ENCODE results near the gene TMEM106A.
"Not testable (repeated sequence)": the region's sequence is repeated elsewhere in the genome, so short reads cannot be mapped to it uniquely, and the experiment has no call there.

TMEM106A gene, protein sequence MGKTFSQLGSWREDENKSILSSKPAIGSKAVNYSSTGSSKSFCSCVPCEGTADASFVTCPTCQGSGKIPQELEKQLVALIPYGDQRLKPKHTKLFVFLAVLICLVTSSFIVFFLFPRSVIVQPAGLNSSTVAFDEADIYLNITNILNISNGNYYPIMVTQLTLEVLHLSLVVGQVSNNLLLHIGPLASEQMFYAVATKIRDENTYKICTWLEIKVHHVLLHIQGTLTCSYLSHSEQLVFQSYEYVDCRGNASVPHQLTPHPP

GRCh38 chr17:43211480-43212402 lies at the start of gene TMEM106A:
TMEM106A (plus strand) TSS chr17:43211875; CDS start chr17:43213042, 1,167 bp downstream.
- Histone ChIP-seq H3K9ac (peak within 1 kb of the TSS; percentile 78 to 98 (median 90)), H3K4me3 (peak within 1 kb of the TSS; percentile 64 to 91 (median 84)), H3K9me3 (replicated peaks in 1 of 11) (no peaks in the 10 kb centered on the region), H3K27ac (peak within 1 kb of the TSS; percentile 72 to 98 (median 89)), H3K36me3 (peaks cover 14 to 75% (median 36%) of the 10 kb centered on the region in 11 experiments; a peak in 21 of 22 replicates), H3K4me1 (peaks cover 29 to 53% (median 37%) of the 10 kb centered on the region in 10 experiments), H3K4me2 (peak within 1 kb of the TSS; percentile 86 to 100 (median 98)), H3K27me3 (no peaks in the 10 kb centered on the region), H4K20me1 (peaks cover 0 to 40% (median 11%) of the 10 kb centered on the region in 11 experiments; a peak in 9 of 22 replicates)
- TF ChIP-seq Cebpa-rat (IDR thresholded peaks at IDR 0.05), result no peak

- H3K27ac ChIP-seq; H3K4me3 ChIP-seq; H3K27me3 ChIP-seq; H3K9me3 ChIP-seq (replicated peaks in 1 of 11); H4K20me1 ChIP-seq; H3K9ac ChIP-seq: not testable (repeated sequence)
- peaks cover 0 to 35% (median 24%) of the 10 kb centered on the region in 11 experiments; a peak in 21 of 22 replicates for H3K36me3 ChIP-seq
- peak overlapping the region in 1 of 11 experiments; percentile 15; a peak in 1 of 22 replicates for H3K4me2 ChIP-seq
- H3K4me1 ChIP-seq, result peaks cover 8 to 16% (median 12%) of the 10 kb centered on the region in 10 experiments; a peak in 19 of 20 replicates
Measured at GRCh38 chr17:43165971-43166370, 45.7 kb upstream of the TMEM106A start.

GRCh38 chr17:43169561-43170139 lies 42.0 kb upstream of the TMEM106A start:
- peak overlapping the region; percentile 81 to 99 (median 96); a peak in 21 of 22 replicates for H3K27ac ChIP-seq
- peak overlapping the region; percentile 80 to 96 (median 91) for H3K9ac ChIP-seq

DNA sequence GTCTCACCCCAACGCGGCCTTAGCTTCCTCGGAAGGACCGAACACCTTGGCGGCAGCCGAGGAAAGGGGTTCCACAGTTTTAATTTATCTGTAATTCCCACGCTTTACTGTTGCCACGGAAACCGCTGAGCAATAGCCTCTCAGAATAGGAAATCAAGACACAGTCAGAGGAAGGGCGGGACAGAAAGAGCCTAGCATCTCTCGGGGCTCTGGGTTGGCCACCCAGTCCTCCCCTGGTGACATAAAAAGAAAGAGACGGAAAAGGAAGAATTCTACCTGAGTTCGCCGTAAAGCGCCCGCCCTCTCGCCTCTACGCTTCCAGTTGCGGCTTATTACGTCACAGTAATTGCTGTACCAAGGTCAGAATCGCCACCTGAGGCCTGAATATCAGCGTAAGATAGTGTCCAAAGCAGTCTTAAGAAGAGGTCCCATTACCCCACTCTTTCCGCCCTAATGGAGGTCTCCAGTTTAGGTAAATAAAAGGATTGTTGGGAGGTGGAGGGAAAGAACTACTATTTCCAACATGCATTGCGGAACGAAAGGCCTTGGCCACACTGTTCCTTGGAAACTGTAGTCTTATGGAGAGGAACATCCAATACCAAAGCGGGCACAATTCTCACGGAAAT lies 41.4 kb upstream of the TMEM106A start:
- Histone ChIP-seq H3K4me2 (peak overlapping the region; percentile 78 to 97 (median 90)), H3K4me3 (peak overlapping the region; percentile 62 to 88 (median 79)), H3K9me3 (replicated peaks in 1 of 11) (no peaks in the 10 kb centered on the region), H3K27me3 (no peaks in the 10 kb centered on the region), H3K4me1 (peaks cover 32 to 48% (median 37%) of the 10 kb centered on the region in 10 experiments), H3K27ac (peak overlapping the region; percentile 81 to 99 (median 96)), H4K20me1 (peaks cover 0 to 26% (median 0%) of the 10 kb centered on the region in 11 experiments; a peak in 3 of 22 replicates), H3K36me3 (peaks cover 0 to 14% (median 7%) of the 10 kb centered on the region in 11 experiments; a peak in 13 of 22 replicates), H3K9ac (peak overlapping the region; percentile 80 to 96 (median 91))
- TF ChIP-seq Cebpa-rat (IDR thresholded peaks at IDR 0.05), result peak in 2 of 11 experiments; percentile 19 to 59; a peak in 2 of 22 replicates

More at GRCh38 chr17:43169561-43170139, 42.0 kb upstream of the TMEM106A start:
- Histone ChIP-seq H3K27me3 (no peaks in the 10 kb centered on the region), H3K9me3 (replicated peaks in 1 of 11) (no peaks in the 10 kb centered on the region), H4K20me1 (peaks cover 0 to 20% (median 0%) of the 10 kb centered on the region in 11 experiments; a peak in 3 of 22 replicates), H3K4me3 (peak overlapping the region; percentile 62 to 88 (median 79)), H3K36me3 (peaks cover 0 to 15% (median 7%) of the 10 kb centered on the region in 11 experiments; a peak in 13 of 22 replicates), H3K4me2 (peak overlapping the region; percentile 78 to 97 (median 90)), H3K4me1 (peaks cover 32 to 42% (median 34%) of the 10 kb centered on the region in 10 experiments)
- TF ChIP-seq Cebpa-rat (IDR thresholded peaks at IDR 0.05), result no peak

DNA sequence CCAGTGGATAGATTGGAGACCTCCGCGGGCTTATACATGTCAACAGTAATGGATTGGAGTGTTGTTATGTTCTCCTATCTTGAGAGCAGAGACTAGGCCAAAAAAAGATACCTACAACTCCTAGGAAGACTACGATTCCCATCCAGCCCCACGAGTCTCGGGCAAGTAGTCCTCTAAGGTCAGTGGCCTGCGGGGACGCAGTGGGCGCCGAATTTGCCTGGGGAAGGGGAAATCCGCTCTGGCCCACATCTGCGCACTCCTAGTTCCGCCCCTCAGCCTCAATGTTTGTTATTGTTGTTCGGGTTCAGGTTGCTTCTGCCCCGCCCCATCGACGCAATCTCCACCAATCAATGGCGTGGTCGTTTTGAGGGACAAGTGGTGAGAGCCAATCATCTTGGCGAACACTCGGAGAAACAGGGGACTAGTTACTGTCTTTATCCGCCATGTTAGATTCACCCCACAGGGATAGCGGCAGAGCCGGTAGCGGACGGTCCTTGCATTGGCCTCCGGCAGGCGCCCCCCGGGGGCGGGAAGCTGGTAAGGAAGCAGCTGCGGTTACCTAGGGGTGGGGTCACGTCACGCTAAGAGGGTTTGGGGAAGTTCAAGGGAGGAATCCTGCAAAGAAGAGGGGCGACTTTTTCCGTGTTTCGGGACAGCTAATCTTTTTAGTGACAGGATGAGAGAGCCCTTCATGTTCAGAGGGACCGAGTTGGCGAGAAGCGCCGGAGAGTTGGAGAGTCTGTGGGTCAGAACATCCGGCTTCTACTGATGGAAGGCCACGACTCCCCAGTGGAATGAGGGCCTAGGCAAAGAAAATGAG lies 40.7 kb upstream of the TMEM106A start, which contains the start of gene NBR1:
Gene NBR1, plus strand, starts transcription at position 449 of the 820 bp plus-strand sequence. CDS start 4,586 bp downstream, outside the sequence.
- Histone ChIP-seq H3K4me3 (peak within 1 kb of the TSS; percentile 62 to 88 (median 79)), H3K4me2 (peak within 1 kb of the TSS; percentile 84 to 98 (median 94)), H3K27ac (peak within 1 kb of the TSS; percentile 81 to 99 (median 96)), H3K9ac (peak within 1 kb of the TSS; percentile 80 to 96 (median 91)), H3K4me1 (peaks cover 32 to 55% (median 39%) of the 10 kb centered on the region in 10 experiments), H3K27me3 (no peaks in the 10 kb centered on the region), H3K9me3 (replicated peaks in 1 of 11) (no peaks in the 10 kb centered on the region), H3K36me3 (peaks cover 0 to 20% (median 10%) of the 10 kb centered on the region in 11 experiments; a peak in 13 of 22 replicates), H4K20me1 (peaks cover 0 to 33% (median 0%) of the 10 kb centered on the region in 11 experiments; a peak in 3 of 22 replicates)
- no peak for TF ChIP-seq Cebpa-rat (IDR thresholded peaks at IDR 0.05)

- peaks cover 32 to 60% (median 43%) of the 10 kb centered on the region in 10 experiments for H3K4me1 ChIP-seq
- TF ChIP-seq Cebpa-rat (IDR thresholded peaks at IDR 0.05), result peak in 4 of 11 experiments; percentile 47 to 67 (median 52); a peak in 6 of 22 replicates
Measured at GRCh38 chr17:43171586-43172487, 39.8 kb upstream of the TMEM106A start.

More at GRCh38 chr17:43171586-43172487, 39.8 kb upstream of the TMEM106A start:
- Histone ChIP-seq H3K27ac (peak overlapping the region; percentile 81 to 99 (median 96)), H3K36me3 (peaks cover 0 to 25% (median 8%) of the 10 kb centered on the region in 11 experiments; a peak in 16 of 22 replicates), H3K27me3 (no peaks in the 10 kb centered on the region), H3K4me3 (peak overlapping the region; percentile 62 to 88 (median 79)), H3K4me2 (peak overlapping the region; percentile 84 to 98 (median 94)), H3K9me3 (replicated peaks in 1 of 11) (no peaks in the 10 kb centered on the region), H4K20me1 (peaks cover 0 to 42% (median 0%) of the 10 kb centered on the region in 11 experiments; a peak in 3 of 22 replicates), H3K9ac (peak overlapping the region; percentile 80 to 96 (median 91))

All from BLaER1 treated with 17β-estradiol and CSF1 and Interleukin-3, amounts not matched to agents 10 nM and 100 nM (cell line).